ENCODE results near the gene MSMO1. TPM values are rescaled to one million over a fixed set of nuclear protein-coding genes. Genes with fewer than 3 reads are reported as not detected.
A peak's percentile ranks its signal among the peaks of the same experiment; 100 is the strongest.

Gene MSMO1
- total RNA-seq, 2 donors from 2014 or later: 12.3 to 16.7 TPM

DNA sequence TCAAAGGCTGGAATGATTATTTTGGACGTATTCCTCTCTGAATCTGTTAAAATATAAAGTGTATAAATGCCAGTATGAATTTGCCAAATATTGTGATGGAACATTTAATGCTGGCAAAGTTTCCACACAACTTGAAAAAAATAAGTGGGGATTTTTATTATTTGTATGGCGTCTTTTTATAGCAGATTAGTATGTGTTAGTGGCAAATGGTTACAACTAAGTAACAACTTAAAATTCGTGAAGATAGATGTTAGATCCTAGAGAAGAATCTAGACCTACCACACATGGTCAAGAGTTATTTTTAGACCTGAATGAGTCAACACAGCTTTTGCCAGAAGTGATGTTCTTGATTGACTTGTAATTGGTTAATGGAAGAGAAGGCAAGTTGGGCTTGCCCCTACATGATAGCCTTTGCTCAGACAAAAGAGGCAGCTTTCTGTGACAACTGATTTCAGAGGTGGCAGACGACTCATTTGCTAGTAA, 56.2 kb downstream of the MSMO1 start:
- H3K9me3 ChIP-seq: no peaks in the 10 kb centered on the region
- peaks cover 16 to 66% of the 10 kb centered on the region in 2 donors for H3K4me1 ChIP-seq (ENCODE audit: control insufficient read depth in 1 of 2, low read depth in 2 of 2)
- H3K27ac ChIP-seq: peak overlapping the region; percentile 59 to 83
- DNase-seq (ENCODE audit: low spot score): no peak
- no peaks in the 10 kb centered on the region for H3K27me3 ChIP-seq (replicated peaks; ENCODE audit: insufficient read depth)
- TF ChIP-seq, protein P1, sequence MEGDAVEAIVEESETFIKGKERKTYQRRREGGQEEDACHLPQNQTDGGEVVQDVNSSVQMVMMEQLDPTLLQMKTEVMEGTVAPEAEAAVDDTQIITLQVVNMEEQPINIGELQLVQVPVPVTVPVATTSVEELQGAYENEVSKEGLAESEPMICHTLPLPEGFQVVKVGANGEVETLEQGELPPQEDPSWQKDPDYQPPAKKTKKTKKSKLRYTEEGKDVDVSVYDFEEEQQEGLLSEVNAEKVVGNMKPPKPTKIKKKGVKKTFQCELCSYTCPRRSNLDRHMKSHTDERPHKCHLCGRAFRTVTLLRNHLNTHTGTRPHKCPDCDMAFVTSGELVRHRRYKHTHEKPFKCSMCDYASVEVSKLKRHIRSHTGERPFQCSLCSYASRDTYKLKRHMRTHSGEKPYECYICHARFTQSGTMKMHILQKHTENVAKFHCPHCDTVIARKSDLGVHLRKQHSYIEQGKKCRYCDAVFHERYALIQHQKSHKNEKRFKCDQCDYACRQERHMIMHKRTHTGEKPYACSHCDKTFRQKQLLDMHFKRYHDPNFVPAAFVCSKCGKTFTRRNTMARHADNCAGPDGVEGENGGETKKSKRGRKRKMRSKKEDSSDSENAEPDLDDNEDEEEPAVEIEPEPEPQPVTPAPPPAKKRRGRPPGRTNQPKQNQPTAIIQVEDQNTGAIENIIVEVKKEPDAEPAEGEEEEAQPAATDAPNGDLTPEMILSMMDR (IDR thresholded peaks at IDR 0.05): no peak
- H3K4me3 ChIP-seq: peak overlapping the region; percentile 50
- ATAC-seq (ENCODE audit: insufficient number of reproducible peaks, low FRiP score, low read depth): no peak
- H3K36me3 ChIP-seq: no peaks in the 10 kb centered on the region

DNA sequence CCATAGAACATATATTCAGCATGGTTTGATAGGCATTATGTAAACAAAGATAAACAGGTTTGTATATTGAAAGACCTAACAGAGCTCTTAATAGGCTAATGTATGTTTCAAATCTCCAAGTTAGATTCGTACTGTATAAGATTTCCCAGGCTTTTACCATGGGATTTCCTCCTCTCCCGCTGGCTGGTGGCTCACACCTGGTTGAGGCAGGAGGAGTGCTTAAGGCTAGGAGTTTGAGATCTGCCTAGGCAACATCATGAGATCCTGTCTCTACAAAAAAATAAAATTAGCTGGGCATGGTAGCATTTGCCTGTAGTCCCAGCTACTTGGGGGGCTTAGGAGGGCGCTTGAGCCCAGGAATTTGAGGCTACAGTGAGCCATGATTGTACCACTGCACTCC, 56.7 kb downstream of the MSMO1 start:
- Histone ChIP-seq H3K4me3 (peak overlapping the region; percentile 50), H3K36me3 (no peaks in the 10 kb centered on the region), H3K27ac (peak overlapping the region; percentile 59 to 83), H3K27me3 (replicated peaks; ENCODE audit: insufficient read depth) (no peaks in the 10 kb centered on the region), H3K9me3 (no peaks in the 10 kb centered on the region), H3K4me1 (ENCODE audit: control insufficient read depth in 1 of 2, low read depth in 2 of 2) (peaks cover 16 to 70% of the 10 kb centered on the region in 2 donors)
- ATAC-seq (ENCODE audit: insufficient number of reproducible peaks, low FRiP score, low read depth) (no peak), DNase-seq (ENCODE audit: low spot score) (no peak)
- TF ChIP-seq, protein P1 (IDR thresholded peaks at IDR 0.05): no peak

DNA sequence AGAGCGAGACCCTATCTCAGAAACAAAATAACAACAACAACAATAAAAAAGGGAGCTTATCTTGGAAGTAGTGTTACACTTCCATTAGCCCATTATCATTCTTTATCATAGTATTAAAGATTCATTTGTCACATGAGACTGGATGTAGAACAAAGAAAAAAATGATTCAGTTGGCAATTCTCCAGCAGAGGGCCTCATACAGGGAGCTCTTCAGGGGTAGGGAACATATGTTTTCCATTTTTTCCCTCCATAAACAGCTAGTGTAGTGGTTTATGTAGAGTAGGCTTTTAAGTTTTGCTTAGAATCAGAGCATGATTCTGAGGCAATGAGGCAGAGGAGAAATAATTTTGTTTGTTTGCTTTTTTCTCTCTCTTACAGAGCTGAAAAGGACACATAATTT, 57.1 kb downstream of the MSMO1 start:
- no peaks in the 10 kb centered on the region for H3K9me3 ChIP-seq
- H3K27ac ChIP-seq: peak overlapping the region; percentile 59 to 83
- no peak for DNase-seq (ENCODE audit: low spot score)
- ATAC-seq (ENCODE audit: insufficient number of reproducible peaks, low FRiP score, low read depth): no peak
- no peaks in the 10 kb centered on the region for H3K27me3 ChIP-seq (replicated peaks; ENCODE audit: insufficient read depth)
- H3K4me1 ChIP-seq (ENCODE audit: control insufficient read depth in 1 of 2, low read depth in 2 of 2): peaks cover 16 to 70% of the 10 kb centered on the region in 2 donors
- H3K4me3 ChIP-seq: no peak overlapping the region
- TF ChIP-seq, protein P1 (IDR thresholded peaks at IDR 0.05): no peak
- no peaks in the 10 kb centered on the region for H3K36me3 ChIP-seq

- H3K27ac ChIP-seq: peak overlapping the region; percentile 20 to 83
- no peaks in the 10 kb centered on the region for H3K27me3 ChIP-seq (replicated peaks; ENCODE audit: insufficient read depth)
- ATAC-seq (ENCODE audit: insufficient number of reproducible peaks, low FRiP score, low read depth) (no peak), DNase-seq (ENCODE audit: low spot score) (no peak)
- H3K36me3 ChIP-seq: no peaks in the 10 kb centered on the region
- no peak overlapping the region for H3K4me3 ChIP-seq
- H3K4me1 ChIP-seq (ENCODE audit: control insufficient read depth in 1 of 2, low read depth in 2 of 2): peaks cover 21 to 70% of the 10 kb centered on the region in 2 donors
- H3K9me3 ChIP-seq: no peaks in the 10 kb centered on the region
- TF ChIP-seq, protein P1 (IDR thresholded peaks at IDR 0.05): no peak
Observed at GRCh38 chr4:165385126-165385525, 57.7 kb downstream of the MSMO1 start.

GRCh38 chr4:165386328-165386727, 58.9 kb downstream of the MSMO1 start:
- TF ChIP-seq, protein P1 (IDR thresholded peaks at IDR 0.05): no peak
- DNase-seq (ENCODE audit: low spot score): no peak
- Histone ChIP-seq H3K27me3 (replicated peaks; ENCODE audit: insufficient read depth) (no peaks in the 10 kb centered on the region), H3K36me3 (no peaks in the 10 kb centered on the region), H3K27ac (peak overlapping the region in 1 of 2 donors; percentile 1), H3K9me3 (no peaks in the 10 kb centered on the region), H3K4me1 (ENCODE audit: control insufficient read depth in 1 of 2, low read depth in 2 of 2) (peaks cover 21 to 67% of the 10 kb centered on the region in 2 donors), H3K4me3 (no peak overlapping the region)
- no peak for ATAC-seq (ENCODE audit: insufficient number of reproducible peaks, low FRiP score, low read depth)

All from thoracic aorta (tissue), 2 donors.